Common myeloid progenitor, CD34-positive (primary cell): ENCODE data around the gene CD244.

ENCODE experiments used
- CTCF ChIA-PET: fragments of 350-600 bp; sonication (Branson Sonifier 250); formaldehyde crosslinking; loops from one replicate; lab custom pipeline; 2021; ENCODE audit warnings: antibody characterized with exemption; lab: Charles Lee
- POLR2A ChIA-PET: fragments of 350-600 bp; sonication (Branson Sonifier 250); formaldehyde crosslinking; loops from one replicate; lab custom pipeline; 2021; ENCODE audit warnings: antibody characterized with exemption; lab: Charles Lee
- DNase-seq, 3 donors: peaks; one replicate each; pipeline versions ENCODE4 v3.0.0 to v3.0.0-alpha.2; 2013
- H3K27ac ChIP-seq, 2 experiments: 1 replicate in 1 of 2; 2 replicates in 1 of 2; pipeline ENCODE4 v1.7.0; 2013; ENCODE audit warnings: inconsistent platforms in 2 of 2, low read length in 2 of 2, mild to moderate bottlenecking in 2 of 2, low read depth in 1 of 2, moderate library complexity in 1 of 2; ENCODE audit not compliant: severe bottlenecking in 2 of 2, insufficient read depth in 1 of 2, poor library complexity in 1 of 2
- H3K27me3 ChIP-seq, 5 experiments: replicated peaks in 2 of 5; 1 replicate in 3 of 5; 2 replicates in 2 of 5; pipeline versions ENCODE4 v1.6.1 to v1.7.0; 2013; ENCODE audit warnings: low read length in 4 of 5, mild to moderate bottlenecking in 2 of 5, moderate library complexity in 2 of 5, inconsistent platforms in 1 of 5; ENCODE audit not compliant: insufficient read depth in 5 of 5, control insufficient read depth in 4 of 5
- H3K36me3 ChIP-seq, 4 experiments: 1 replicate in 2 of 4; 2 replicates in 2 of 4; pipeline versions ENCODE4 v1.6.1 to v1.7.0; 2013; ENCODE audit warnings: low read length in 3 of 4, control low read depth in 1 of 4, mild to moderate bottlenecking in 1 of 4; ENCODE audit not compliant: control insufficient read depth in 4 of 4, insufficient read depth in 4 of 4
- H3K4me1 ChIP-seq, 4 experiments: 1 replicate in 3 of 4; 2 replicates in 1 of 4; pipeline versions ENCODE4 v1.6.1 to v1.7.1; 2013; ENCODE audit warnings: low read length in 3 of 4, mild to moderate bottlenecking in 3 of 4, control low read depth in 1 of 4, inconsistent platforms in 1 of 4, moderate library complexity in 1 of 4; ENCODE audit not compliant: control insufficient read depth in 4 of 4, insufficient read depth in 4 of 4; ENCODE audit errors: control extremely low read depth in 1 of 4
- H3K4me3 ChIP-seq, 7 experiments: 1 replicate in 4 of 7; 2 replicates in 3 of 7; pipeline versions ENCODE4 v1.5.1 to v1.7.0; 2013; ENCODE audit warnings: mild to moderate bottlenecking in 7 of 7, low read length in 6 of 7, moderate library complexity in 6 of 7, inconsistent platforms in 2 of 7, low read depth in 2 of 7, control low read depth in 1 of 7; ENCODE audit not compliant: insufficient read depth in 4 of 7, control insufficient read depth in 1 of 7; ENCODE audit errors: extremely low read depth in 1 of 7
- H3K9me3 ChIP-seq, 5 experiments: 1 replicate in 4 of 5; 2 replicates in 1 of 5; pipeline versions ENCODE4 v1.6.1 to v1.7.1; 2013; ENCODE audit warnings: low read length in 4 of 5, mild to moderate bottlenecking in 2 of 5, inconsistent platforms in 1 of 5, low read depth in 1 of 5, moderate library complexity in 1 of 5; ENCODE audit not compliant: control insufficient read depth in 4 of 5, insufficient read depth in 2 of 5; ENCODE audit errors: control extremely low read depth in 1 of 5
- WGBS: methylation state at CpG from one replicate; pipeline ENCODE4 v1.1.5; 2013; ENCODE audit not compliant: insufficient coverage; 5-methylcytosine and 5-hydroxymethylcytosine counted together

CD244 gene

GRCh38 chr1:160836561-160836960 is 26.1 kb downstream of the CD244 start:
- POLR2A ChIA-PET, result interaction anchor here (1.5 to 2.8 kb wide), 3 partner anchors 19 to 115 kb away, joined by 3 to 17 read pairs (median 7); partner anchors contain the start of gene CD244

DNA sequence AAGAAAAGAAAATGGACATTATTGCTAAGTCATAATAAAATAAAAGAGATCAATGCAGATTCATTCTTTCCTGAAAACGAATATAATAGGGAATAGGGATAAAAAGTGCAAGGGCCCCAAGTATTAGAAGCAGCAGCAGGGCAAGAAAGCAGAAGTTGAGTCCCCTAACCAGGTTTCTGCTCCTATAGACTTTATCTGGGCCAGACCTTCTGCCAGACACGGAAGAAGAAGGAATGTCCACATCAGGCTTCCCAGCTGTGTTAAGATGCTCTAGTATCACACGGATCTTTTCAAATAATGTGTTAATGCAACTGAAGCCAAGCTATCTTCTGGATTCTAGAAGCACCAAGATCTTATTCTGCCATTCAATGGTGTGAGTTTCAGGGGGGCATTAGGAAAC is 26.9 kb downstream of the CD244 start:
- 7% methylated on average over 3 of the region's 3 CpGs for WGBS
- Histone ChIP-seq H3K4me3 (no peak overlapping the region), H3K4me1 (peaks cover 32 to 58% (median 53%) of the 10 kb centered on the region in 4 experiments), H3K9me3 (no peaks in the 10 kb centered on the region), H3K36me3 (peaks cover 14 to 62% (median 29%) of the 10 kb centered on the region in 4 experiments), H3K27ac (peak overlapping the region; percentile 1 to 40), H3K27me3 (no peaks in the 10 kb centered on the region)
- POLR2A ChIA-PET, result interaction anchor here (0.6 to 1.5 kb wide), 2 partner anchors 116 to 118 kb away, joined by 3 read pairs; no protein-coding TSS in a partner anchor
- DNase-seq, result peak; percentile 33 to 78 (median 69)
- CTCF ChIA-PET, result interaction anchor here (0.6 to 21.0 kb wide), 20 partner anchors 20 to 235 kb away, joined by 3 to 385 read pairs (median 4); partner anchors contain the start of genes CD244, ITLN1 and ITLN2

More at GRCh38 chr1:160836561-160836960, 26.1 kb downstream of the CD244 start:
- Histone ChIP-seq H3K4me3 (peak overlapping the region in 2 of 7 experiments; percentile 6 to 10), H3K9me3 (no peaks in the 10 kb centered on the region), H3K36me3 (peaks cover 15 to 62% (median 32%) of the 10 kb centered on the region in 4 experiments), H3K27ac (peak overlapping the region; percentile 1 to 69), H3K27me3 (no peaks in the 10 kb centered on the region), H3K4me1 (peaks cover 32 to 66% (median 61%) of the 10 kb centered on the region in 4 experiments)
- CTCF ChIA-PET, result interaction anchor here (0.7 to 21.0 kb wide), 18 partner anchors 13 to 162 kb away, joined by 3 to 385 read pairs (median 4); partner anchors contain the start of genes CD244, ITLN1 and ITLN2
- DNase-seq, result no peak
- 11% methylated on average over 2 of the region's 3 CpGs for WGBS

- Histone ChIP-seq H3K27ac (peak overlapping the region in 1 of 2 experiments; percentile 40), H3K36me3 (peaks cover 16 to 64% (median 34%) of the 10 kb centered on the region in 4 experiments), H3K4me3 (no peak overlapping the region), H3K9me3 (no peaks in the 10 kb centered on the region), H3K27me3 (no peaks in the 10 kb centered on the region), H3K4me1 (peaks cover 29 to 51% (median 46%) of the 10 kb centered on the region in 4 experiments)
- peak; percentile 50 to 76 (median 71) for DNase-seq
- ChIA-PET POLR2A (interaction anchor here (0.6 to 1.5 kb wide), 2 partner anchors 117 to 119 kb away, joined by 3 read pairs; no protein-coding TSS in a partner anchor), CTCF (interaction anchor here (0.6 to 21.0 kb wide), 22 partner anchors 21 to 236 kb away, joined by 3 to 385 read pairs (median 4); partner anchors contain the start of genes CD244, ITLN1 and ITLN2)
- WGBS, result 88% methylated on average over 1 of the region's 3 CpGs
Measured at GRCh38 chr1:160834945-160835565, 27.6 kb downstream of the CD244 start.

GRCh38 chr1:160830321-160831153 is 32.1 kb downstream of the CD244 start:
- DNase-seq, result peak; percentile 57 to 74 (median 74)
- CTCF ChIA-PET, result interaction anchor here (0.7 to 5.5 kb wide), 23 partner anchors 9 to 151 kb away, joined by 3 to 44 read pairs (median 4); partner anchors contain the start of gene ITLN2
- peaks cover 0 to 6% (median 2%) of the 10 kb centered on the region in 4 experiments for H3K4me1 ChIP-seq
- H3K27ac ChIP-seq, result no peak overlapping the region
- WGBS, result 85% methylated on average over 5 of the region's 8 CpGs
- no peaks in the 10 kb centered on the region for H3K27me3 ChIP-seq
- no peaks in the 10 kb centered on the region for H3K9me3 ChIP-seq
- H3K4me3 ChIP-seq, result no peak overlapping the region
- H3K36me3 ChIP-seq, result peaks cover 16 to 70% (median 39%) of the 10 kb centered on the region in 4 experiments
- POLR2A ChIA-PET, result interaction anchor here (1.1 kb wide), 1 partner anchor 104 kb away, joined by 3 read pairs; no protein-coding TSS in a partner anchor

DNA sequence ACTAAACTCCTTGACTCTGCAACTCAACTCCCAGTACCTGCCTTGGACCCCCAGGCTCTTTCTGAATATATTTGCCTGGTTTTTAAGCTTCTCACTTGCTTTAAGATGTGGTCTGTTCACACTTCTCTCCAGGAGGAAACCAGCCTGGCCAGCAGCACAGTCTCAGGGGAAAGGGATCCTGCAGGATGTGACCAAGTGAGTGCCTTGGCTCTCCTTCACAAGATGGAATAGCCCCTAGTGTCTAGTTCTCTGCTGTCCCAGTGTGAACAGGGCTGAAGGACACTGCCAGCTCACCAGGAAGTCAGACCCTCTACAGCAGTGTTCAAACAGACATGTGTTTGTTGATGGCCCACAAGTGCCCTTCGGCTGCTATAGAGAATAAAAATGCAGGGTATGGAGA is 32.9 kb downstream of the CD244 start:
- no peak for DNase-seq
- ChIA-PET CTCF (interaction anchor here (0.7 to 5.5 kb wide), 14 partner anchors 13 to 150 kb away, joined by 3 to 44 read pairs (median 4); partner anchors contain the start of gene ITLN2), POLR2A (no interaction called here)
- 100% methylated on average over 1 of the region's 1 CpG for WGBS
- H3K27me3 ChIP-seq, result no peaks in the 10 kb centered on the region
- H3K36me3 ChIP-seq, result peaks cover 15 to 64% (median 38%) of the 10 kb centered on the region in 4 experiments
- no peaks in the 10 kb centered on the region for H3K4me1 ChIP-seq
- no peak overlapping the region for H3K4me3 ChIP-seq
- H3K27ac ChIP-seq, result no peak overlapping the region
- no peaks in the 10 kb centered on the region for H3K9me3 ChIP-seq

DNA sequence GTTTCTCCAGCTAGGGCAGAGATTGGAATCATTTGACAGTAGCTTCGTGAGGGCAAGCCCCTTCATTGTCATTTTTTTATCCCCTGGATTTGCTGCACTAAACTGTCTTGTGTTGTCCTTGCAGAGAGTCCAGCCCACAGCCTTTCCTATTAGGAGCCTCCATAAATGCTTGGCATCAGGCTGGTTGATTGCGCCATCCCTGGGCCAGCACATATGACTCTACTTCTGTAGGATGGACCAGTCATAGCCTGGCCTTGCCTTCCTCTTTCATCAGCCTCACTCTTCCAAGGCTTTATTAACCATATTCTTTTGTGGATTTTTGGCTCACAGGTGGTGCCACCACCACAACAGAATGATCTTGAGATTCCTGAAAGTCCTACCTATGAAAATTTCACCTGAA is 35.3 kb downstream of the CD244 start:
- ChIA-PET CTCF (interaction anchor here (1.7 to 5.5 kb wide), 2 partner anchors 124 to 148 kb away, joined by 6 to 44 read pairs; no protein-coding TSS in a partner anchor), POLR2A (no interaction called here)
- Histone ChIP-seq H3K36me3 (peaks cover 9 to 42% (median 24%) of the 10 kb centered on the region in 4 experiments), H3K27ac (no peak overlapping the region), H3K4me3 (no peak overlapping the region), H3K4me1 (no peaks in the 10 kb centered on the region), H3K27me3 (no peaks in the 10 kb centered on the region), H3K9me3 (no peaks in the 10 kb centered on the region)
- no peak for DNase-seq
- 100% methylated on average over 1 of the region's 2 CpGs for WGBS
